GM19328 (cell line): ENCODE measurements around the gene HES2.
"Not testable (repeated sequence)": the region's sequence is repeated elsewhere in the genome, so short reads cannot be mapped to it uniquely, and the experiment has no call there.

Source experiments
- ATAC-seq: cut with Tn5 transposase; IDR thresholded peaks from one replicate; pipeline ENCODE4 v1.9.1; 2021; ENCODE audit warnings: mild to moderate bottlenecking, moderate library complexity; ENCODE audit not compliant: unreplicated experiment

The HES2 gene

GRCh38 chr1:6437012-6437700 lies 17.4 kb upstream of the HES2 start:
- not testable (repeated sequence) for ATAC-seq

- ATAC-seq: not testable (repeated sequence)
Observed at GRCh38 chr1:6436277-6436676, 16.6 kb upstream of the HES2 start.

GRCh38 chr1:6435547-6435946 lies 15.8 kb upstream of the HES2 start:
- no peak for ATAC-seq

GRCh38 chr1:6435129-6435528 lies 15.4 kb upstream of the HES2 start:
- ATAC-seq: no peak

- ATAC-seq: no peak
Observed at GRCh38 chr1:6434186-6434585, 14.5 kb upstream of the HES2 start.

- not testable (repeated sequence) for ATAC-seq
Observed at GRCh38 chr1:6431645-6432579, 12.2 kb upstream of the HES2 start.

- ATAC-seq: not testable (repeated sequence)
Observed at GRCh38 chr1:6429660-6430411, 10.1 kb upstream of the HES2 start.

- ATAC-seq: not testable (repeated sequence)
Observed at GRCh38 chr1:6428453-6428852, 8.7 kb upstream of the HES2 start.

GRCh38 chr1:6427441-6428390 lies 8.0 kb upstream of the HES2 start:
- no peak for ATAC-seq

GRCh38 chr1:6426972-6427350 lies 7.2 kb upstream of the HES2 start:
- ATAC-seq: no peak

- ATAC-seq: no peak
Observed at GRCh38 chr1:6426277-6426971, 6.7 kb upstream of the HES2 start.

GRCh38 chr1:6425658-6426057 lies 5.9 kb upstream of the HES2 start:
- ATAC-seq: no peak

- no peak for ATAC-seq
Observed at GRCh38 chr1:6424619-6425593, 5.2 kb upstream of the HES2 start, which contains the start of gene ESPN. TSS of gene ESPN (plus strand) at chr1:6424776. CDS start at chr1:6424956, 180 bp downstream.

GRCh38 chr1:6424000-6424565 lies 4.4 kb upstream of the HES2 start:
- ATAC-seq: no peak

GRCh38 chr1:6423321-6423999 lies 3.7 kb upstream of the HES2 start:
- ATAC-seq: no peak

GRCh38 chr1:6421266-6421665 lies 1.5 kb upstream of the HES2 start:
- ATAC-seq: no peak

GRCh38 chr1:6420454-6421042 lies 829 bp upstream of the HES2 start:
- no peak for ATAC-seq
